WTC11 (cell line): ENCODE results near the gene S100A5. TPM values are rescaled to one million over a fixed set of nuclear protein-coding genes. Genes with fewer than 3 reads are reported as not detected.

Experiments used
- ATAC-seq: fragments of 200-7000 bp; cut with Tn5 transposase; 2 replicates; pipeline ENCODE4 v1.10.0; 2021; ENCODE audit warnings: mild to moderate bottlenecking, moderate library complexity
- CTCF ChIA-PET: fragments of 300-600 bp; sonication (Branson Sonifier 250); formaldehyde crosslinking; loops from one replicate; lab custom pipeline; 2021; ENCODE audit warnings: antibody characterized with exemption; lab: Charles Lee
- POLR2A ChIA-PET: fragments of 350-600 bp; sonication (Branson Sonifier 250); formaldehyde crosslinking; loops from one replicate; lab custom pipeline; 2021; ENCODE audit warnings: antibody characterized with exemption; lab: Charles Lee
- DNase-seq: peaks from one replicate; pipeline ENCODE4 v3.0.0; 2021; ENCODE audit warnings: low spot score
- H3K27ac Mint-ChIP-seq: 2 replicates; pipeline ENCODE4 v1.8.0; 2021; ENCODE audit warnings: mixed read lengths
- H3K27me3 Mint-ChIP-seq: 2 replicates; pipeline ENCODE4 v1.8.0; 2021; ENCODE audit warnings: low read depth, mild to moderate bottlenecking, moderate library complexity, mixed read lengths
- H3K36me3 Mint-ChIP-seq: 2 replicates; pipeline ENCODE4 v1.8.0; 2021; ENCODE audit warnings: mixed read lengths
- H3K4me1 Mint-ChIP-seq: 2 replicates; pipeline ENCODE4 v1.8.0; 2022; ENCODE audit warnings: mixed read lengths
- H3K4me3 Mint-ChIP-seq: 2 replicates; pipeline ENCODE4 v1.8.0; 2021; ENCODE audit warnings: mild to moderate bottlenecking, moderate library complexity, mixed read lengths
- H3K9me3 Mint-ChIP-seq: 2 replicates; pipeline ENCODE4 v1.8.0; 2021; ENCODE audit warnings: mixed read lengths
- ATF1 ChIP-seq: sonication (generic); formaldehyde crosslinking; IDR thresholded peaks from 2 replicates; pipeline ENCODE4 v1.8.1; 2023; ENCODE audit warnings: mild to moderate bottlenecking, moderate library complexity, missing genetic modification reagents
- CBFB ChIP-seq: sonication (generic); formaldehyde crosslinking; IDR thresholded peaks from 2 replicates; pipeline ENCODE4 v1.8.1; 2022; ENCODE audit warnings: mild to moderate bottlenecking, low read depth, missing genetic modification reagents
- CREB1 ChIP-seq: sonication (generic); formaldehyde crosslinking; IDR thresholded peaks from 2 replicates; pipeline ENCODE4 v1.8.0; 2023; ENCODE audit warnings: mild to moderate bottlenecking, missing genetic modification reagents
- ELF4 ChIP-seq: sonication (generic); formaldehyde crosslinking; IDR thresholded peaks from 2 replicates; pipeline ENCODE4 v1.8.1; 2022; ENCODE audit warnings: low read depth, mild to moderate bottlenecking, moderate library complexity, missing genetic modification reagents
- ESRRA ChIP-seq: sonication (generic); formaldehyde crosslinking; IDR thresholded peaks from 2 replicates; pipeline ENCODE4 v1.8.1; 2022; ENCODE audit warnings: mild to moderate bottlenecking, missing genetic modification reagents, borderline replicate concordance
- FOXJ3 ChIP-seq: sonication (generic); formaldehyde crosslinking; IDR thresholded peaks from 2 replicates; pipeline ENCODE4 v1.9.0; 2021; ENCODE audit warnings: missing genetic modification reagents, mild to moderate bottlenecking, borderline replicate concordance
- HMGA2 ChIP-seq: fragments of 250-450 bp; sonication (Bioruptor Pico); IDR thresholded peaks from 2 replicates; pipeline ENCODE4 v1.4.0; 2021; ENCODE audit warnings: mild to moderate bottlenecking, moderate library complexity
- TP53 ChIP-seq: sonication (generic); formaldehyde crosslinking; IDR thresholded peaks from 2 replicates; pipeline ENCODE4 v1.8.1; 2023; ENCODE audit warnings: mild to moderate bottlenecking, missing genetic modification reagents
- ZNF121 ChIP-seq: sonication (generic); formaldehyde crosslinking; IDR thresholded peaks from 2 replicates; pipeline ENCODE4 v1.8.0; 2023; ENCODE audit warnings: missing genetic modification reagents
- ZNF416 ChIP-seq: fragments of 250-450 bp; sonication (Bioruptor Pico); IDR thresholded peaks from 2 replicates; pipeline ENCODE4 v1.9.0; 2021; ENCODE audit warnings: mild to moderate bottlenecking, inconsistent platforms
- ZNF423 ChIP-seq: fragments of 250-450 bp; sonication (Bioruptor Pico); IDR thresholded peaks from 2 replicates; pipeline ENCODE4 v2.1.2; 2022; ENCODE audit warnings: mild to moderate bottlenecking, moderate library complexity
- ZNF671 ChIP-seq: fragments of 250-450 bp; sonication (Bioruptor Pico); IDR thresholded peaks from 2 replicates; pipeline ENCODE4 v1.8.0; 2021; ENCODE audit warnings: mild to moderate bottlenecking
- total RNA-seq: library from RNA; stranded (reverse); gene quantifications from 3 replicates; pipeline ENCODE4 v1.2.3, GENCODE V29; 2021
- TF ChIP-seq, protein P1 (sequence below): fragments of 250-450 bp; sonication (Bioruptor Pico); IDR thresholded peaks from 2 replicates; pipeline ENCODE4 v1.8.0; 2021; ENCODE audit warnings: mild to moderate bottlenecking
- TF ChIP-seq, protein P2 (sequence below): fragments of 250-450 bp; sonication (Bioruptor Pico); conservative IDR thresholded peaks from 2 replicates; pipeline ENCODE4 v1.9.0; 2021; ENCODE audit warnings: mild to moderate bottlenecking
- TF ChIP-seq, protein P3 (sequence below): sonication (generic); formaldehyde crosslinking; IDR thresholded peaks from 2 replicates; pipeline ENCODE4 v1.8.1; 2022; ENCODE audit warnings: mild to moderate bottlenecking, missing genetic modification reagents, moderate library complexity, borderline replicate concordance
- TF ChIP-seq, protein P4 (sequence below): sonication (generic); formaldehyde crosslinking; IDR thresholded peaks from 2 replicates; pipeline ENCODE4 v1.8.0; 2022; ENCODE audit warnings: mild to moderate bottlenecking, missing genetic modification reagents
- TF ChIP-seq, protein P5 (sequence below): sonication (generic); formaldehyde crosslinking; IDR thresholded peaks from 2 replicates; pipeline ENCODE4 v1.8.0; 2023; ENCODE audit warnings: missing genetic modification reagents, mild to moderate bottlenecking, borderline replicate concordance
- TF ChIP-seq, protein P6 (sequence below): fragments of 250-450 bp; sonication (Bioruptor Pico); IDR thresholded peaks from 2 replicates; pipeline ENCODE4 v2.1.2; 2022; ENCODE audit warnings: mild to moderate bottlenecking, moderate library complexity
- TF ChIP-seq, protein P7 (sequence below): sonication (generic); formaldehyde crosslinking; IDR thresholded peaks from 2 replicates; pipeline ENCODE4 v1.8.1; 2023; ENCODE audit warnings: mild to moderate bottlenecking, missing genetic modification reagents

S100A5 gene
- total RNA-seq, 1 experiment from 2014 or later: not detected

DNA sequence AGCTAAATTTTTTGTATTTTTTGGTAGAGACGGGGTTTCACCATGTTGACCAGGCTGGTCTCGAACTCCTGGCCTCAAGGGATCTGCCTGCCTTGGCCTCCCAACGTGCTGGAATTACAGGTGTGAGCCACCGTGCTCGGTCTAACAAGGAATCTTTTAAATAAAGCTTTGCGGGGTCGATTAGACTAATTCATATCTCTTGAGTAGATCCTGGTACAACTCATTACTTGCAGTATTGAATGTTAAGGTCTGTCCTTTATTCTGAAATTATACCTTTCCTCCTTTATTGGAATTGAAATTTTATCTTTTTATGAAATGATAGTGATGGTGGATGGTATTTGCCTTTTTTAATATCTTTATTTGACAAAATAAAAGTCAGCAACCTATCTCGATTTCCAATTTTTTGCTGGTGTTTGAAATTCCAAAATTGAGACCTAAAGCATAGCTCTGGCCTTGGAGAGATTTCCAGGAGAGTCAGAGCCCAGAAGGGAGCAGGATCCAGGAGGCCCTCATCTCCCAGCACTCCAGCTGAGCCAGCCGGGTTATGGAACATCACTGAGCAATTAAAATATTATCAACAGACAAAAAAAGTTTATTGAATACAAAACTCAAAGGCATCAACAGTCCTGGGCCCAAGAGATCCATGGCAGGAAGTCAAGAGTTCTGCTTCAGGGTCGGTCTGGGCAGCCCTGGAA, 20.2 kb upstream of the S100A5 start (continued):
- TF ChIP-seq, protein P1, sequence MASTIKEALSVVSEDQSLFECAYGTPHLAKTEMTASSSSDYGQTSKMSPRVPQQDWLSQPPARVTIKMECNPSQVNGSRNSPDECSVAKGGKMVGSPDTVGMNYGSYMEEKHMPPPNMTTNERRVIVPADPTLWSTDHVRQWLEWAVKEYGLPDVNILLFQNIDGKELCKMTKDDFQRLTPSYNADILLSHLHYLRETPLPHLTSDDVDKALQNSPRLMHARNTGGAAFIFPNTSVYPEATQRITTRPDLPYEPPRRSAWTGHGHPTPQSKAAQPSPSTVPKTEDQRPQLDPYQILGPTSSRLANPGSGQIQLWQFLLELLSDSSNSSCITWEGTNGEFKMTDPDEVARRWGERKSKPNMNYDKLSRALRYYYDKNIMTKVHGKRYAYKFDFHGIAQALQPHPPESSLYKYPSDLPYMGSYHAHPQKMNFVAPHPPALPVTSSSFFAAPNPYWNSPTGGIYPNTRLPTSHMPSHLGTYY: no peak

DNA sequence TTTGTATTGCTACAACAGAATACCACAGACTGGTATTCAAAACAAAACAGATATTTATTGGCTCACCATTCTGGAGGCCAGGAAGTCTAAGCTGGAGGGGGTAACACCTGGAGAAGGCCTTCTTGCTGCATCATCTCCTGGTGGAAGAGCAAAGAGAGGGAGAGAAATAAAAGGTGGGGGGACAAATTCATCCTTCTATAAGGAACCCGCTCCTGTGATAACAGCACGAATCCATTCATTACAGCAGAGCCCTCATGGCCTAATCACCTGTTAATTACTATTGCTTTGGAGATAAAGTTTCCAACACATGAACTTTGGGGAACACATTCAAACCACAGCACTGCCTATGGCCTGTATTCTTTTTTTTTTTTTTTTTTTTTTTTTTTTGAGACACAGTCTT, 19.5 kb upstream of the S100A5 start:
- Mint-ChIP-seq H3K9me3 (no peaks in the 10 kb centered on the region), H3K27me3 (no peaks in the 10 kb centered on the region; the same call in 1 of the 2 replicates), H3K4me1 (peaks cover 1% of the 10 kb centered on the region; the same call in 1 of the 2 replicates), H3K27ac (no peak overlapping the region), H3K36me3 (no peaks in the 10 kb centered on the region), H3K4me3 (no peak overlapping the region)
- CTCF ChIA-PET: interaction anchor here (0.9 to 1.4 kb wide), 5 partner anchors 8 to 67 kb away, joined by 3 to 6 read pairs (median 4); partner anchors contain the start of gene S100A13
- POLR2A ChIA-PET: no interaction called here
- DNase-seq (no peak), ATAC-seq (no peak)
- no peak for TF ChIP-seq CREB1
- TF ChIP-seq, protein P2, sequence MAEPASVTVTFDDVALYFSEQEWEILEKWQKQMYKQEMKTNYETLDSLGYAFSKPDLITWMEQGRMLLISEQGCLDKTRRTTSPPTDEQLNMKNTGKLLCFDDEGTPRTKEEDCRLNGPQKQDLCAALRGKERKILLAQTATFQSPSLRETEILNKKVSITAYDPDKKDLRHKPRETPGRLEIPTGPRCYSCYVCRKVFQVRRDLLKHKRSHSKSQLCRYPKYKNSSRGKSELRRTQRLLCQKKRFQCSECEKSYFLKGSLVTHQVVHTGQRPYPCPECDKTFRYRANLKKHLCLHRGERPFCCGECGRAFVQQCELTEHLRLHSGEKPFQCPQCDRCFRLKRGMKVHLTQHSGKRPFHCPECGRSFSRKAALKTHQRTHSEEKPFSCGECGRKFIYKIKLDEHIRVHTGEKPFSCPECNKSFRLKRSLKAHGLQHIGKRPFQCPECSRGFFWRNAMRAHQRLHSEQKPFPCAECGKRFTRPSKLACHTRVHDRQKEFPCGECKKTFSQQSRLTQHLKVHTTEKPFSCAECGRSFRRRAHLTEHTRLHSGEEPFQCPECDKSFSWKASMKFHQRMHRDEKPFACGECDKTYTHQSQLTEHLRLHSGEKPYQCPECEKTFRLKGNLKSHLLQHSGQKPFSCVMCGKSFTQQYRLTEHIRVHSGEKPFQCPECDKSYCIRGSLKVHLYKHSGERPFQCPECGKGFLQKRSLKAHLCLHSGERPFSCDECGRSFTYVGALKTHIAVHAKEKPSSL (CRISPR knock-in tag): no peak
- TF ChIP-seq, protein P3, sequence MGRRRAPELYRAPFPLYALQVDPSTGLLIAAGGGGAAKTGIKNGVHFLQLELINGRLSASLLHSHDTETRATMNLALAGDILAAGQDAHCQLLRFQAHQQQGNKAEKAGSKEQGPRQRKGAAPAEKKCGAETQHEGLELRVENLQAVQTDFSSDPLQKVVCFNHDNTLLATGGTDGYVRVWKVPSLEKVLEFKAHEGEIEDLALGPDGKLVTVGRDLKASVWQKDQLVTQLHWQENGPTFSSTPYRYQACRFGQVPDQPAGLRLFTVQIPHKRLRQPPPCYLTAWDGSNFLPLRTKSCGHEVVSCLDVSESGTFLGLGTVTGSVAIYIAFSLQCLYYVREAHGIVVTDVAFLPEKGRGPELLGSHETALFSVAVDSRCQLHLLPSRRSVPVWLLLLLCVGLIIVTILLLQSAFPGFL (CRISPR knock-in tag): no peak
- TF ChIP-seq, protein P4, sequence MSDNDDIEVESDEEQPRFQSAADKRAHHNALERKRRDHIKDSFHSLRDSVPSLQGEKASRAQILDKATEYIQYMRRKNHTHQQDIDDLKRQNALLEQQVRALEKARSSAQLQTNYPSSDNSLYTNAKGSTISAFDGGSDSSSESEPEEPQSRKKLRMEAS (CRISPR knock-in tag): no peak
- no peak for TF ChIP-seq HMGA2 (CRISPR knock-in tag)
- TF ChIP-seq FOXJ3 (CRISPR knock-in tag): no peak
- no peak for TF ChIP-seq ZNF121
- TF ChIP-seq CBFB (CRISPR knock-in tag): no peak
- TF ChIP-seq ZNF423 (CRISPR knock-in tag): no peak
- no peak for TF ChIP-seq ZNF671 (CRISPR knock-in tag)
- TF ChIP-seq ATF1 (CRISPR knock-in tag): no peak
- no peak for TF ChIP-seq TP53 (CRISPR knock-in tag)
- TF ChIP-seq ELF4 (CRISPR knock-in tag): no peak
- TF ChIP-seq, protein P5, sequence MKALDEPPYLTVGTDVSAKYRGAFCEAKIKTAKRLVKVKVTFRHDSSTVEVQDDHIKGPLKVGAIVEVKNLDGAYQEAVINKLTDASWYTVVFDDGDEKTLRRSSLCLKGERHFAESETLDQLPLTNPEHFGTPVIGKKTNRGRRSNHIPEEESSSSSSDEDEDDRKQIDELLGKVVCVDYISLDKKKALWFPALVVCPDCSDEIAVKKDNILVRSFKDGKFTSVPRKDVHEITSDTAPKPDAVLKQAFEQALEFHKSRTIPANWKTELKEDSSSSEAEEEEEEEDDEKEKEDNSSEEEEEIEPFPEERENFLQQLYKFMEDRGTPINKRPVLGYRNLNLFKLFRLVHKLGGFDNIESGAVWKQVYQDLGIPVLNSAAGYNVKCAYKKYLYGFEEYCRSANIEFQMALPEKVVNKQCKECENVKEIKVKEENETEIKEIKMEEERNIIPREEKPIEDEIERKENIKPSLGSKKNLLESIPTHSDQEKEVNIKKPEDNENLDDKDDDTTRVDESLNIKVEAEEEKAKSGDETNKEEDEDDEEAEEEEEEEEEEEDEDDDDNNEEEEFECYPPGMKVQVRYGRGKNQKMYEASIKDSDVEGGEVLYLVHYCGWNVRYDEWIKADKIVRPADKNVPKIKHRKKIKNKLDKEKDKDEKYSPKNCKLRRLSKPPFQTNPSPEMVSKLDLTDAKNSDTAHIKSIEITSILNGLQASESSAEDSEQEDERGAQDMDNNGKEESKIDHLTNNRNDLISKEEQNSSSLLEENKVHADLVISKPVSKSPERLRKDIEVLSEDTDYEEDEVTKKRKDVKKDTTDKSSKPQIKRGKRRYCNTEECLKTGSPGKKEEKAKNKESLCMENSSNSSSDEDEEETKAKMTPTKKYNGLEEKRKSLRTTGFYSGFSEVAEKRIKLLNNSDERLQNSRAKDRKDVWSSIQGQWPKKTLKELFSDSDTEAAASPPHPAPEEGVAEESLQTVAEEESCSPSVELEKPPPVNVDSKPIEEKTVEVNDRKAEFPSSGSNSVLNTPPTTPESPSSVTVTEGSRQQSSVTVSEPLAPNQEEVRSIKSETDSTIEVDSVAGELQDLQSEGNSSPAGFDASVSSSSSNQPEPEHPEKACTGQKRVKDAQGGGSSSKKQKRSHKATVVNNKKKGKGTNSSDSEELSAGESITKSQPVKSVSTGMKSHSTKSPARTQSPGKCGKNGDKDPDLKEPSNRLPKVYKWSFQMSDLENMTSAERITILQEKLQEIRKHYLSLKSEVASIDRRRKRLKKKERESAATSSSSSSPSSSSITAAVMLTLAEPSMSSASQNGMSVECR (CRISPR knock-in tag): no peak
- TF ChIP-seq, protein P6, sequence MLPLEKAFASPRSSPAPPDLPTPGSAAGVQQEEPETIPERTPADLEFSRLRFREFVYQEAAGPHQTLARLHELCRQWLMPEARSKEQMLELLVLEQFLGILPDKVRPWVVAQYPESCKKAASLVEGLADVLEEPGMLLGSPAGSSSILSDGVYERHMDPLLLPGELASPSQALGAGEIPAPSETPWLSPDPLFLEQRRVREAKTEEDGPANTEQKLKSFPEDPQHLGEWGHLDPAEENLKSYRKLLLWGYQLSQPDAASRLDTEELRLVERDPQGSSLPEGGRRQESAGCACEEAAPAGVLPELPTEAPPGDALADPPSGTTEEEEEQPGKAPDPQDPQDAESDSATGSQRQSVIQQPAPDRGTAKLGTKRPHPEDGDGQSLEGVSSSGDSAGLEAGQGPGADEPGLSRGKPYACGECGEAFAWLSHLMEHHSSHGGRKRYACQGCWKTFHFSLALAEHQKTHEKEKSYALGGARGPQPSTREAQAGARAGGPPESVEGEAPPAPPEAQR (CRISPR knock-in tag): no peak
- no peak for TF ChIP-seq ZNF416 (CRISPR knock-in tag)
- TF ChIP-seq ESRRA (CRISPR knock-in tag): no peak
- TF ChIP-seq, protein P7, sequence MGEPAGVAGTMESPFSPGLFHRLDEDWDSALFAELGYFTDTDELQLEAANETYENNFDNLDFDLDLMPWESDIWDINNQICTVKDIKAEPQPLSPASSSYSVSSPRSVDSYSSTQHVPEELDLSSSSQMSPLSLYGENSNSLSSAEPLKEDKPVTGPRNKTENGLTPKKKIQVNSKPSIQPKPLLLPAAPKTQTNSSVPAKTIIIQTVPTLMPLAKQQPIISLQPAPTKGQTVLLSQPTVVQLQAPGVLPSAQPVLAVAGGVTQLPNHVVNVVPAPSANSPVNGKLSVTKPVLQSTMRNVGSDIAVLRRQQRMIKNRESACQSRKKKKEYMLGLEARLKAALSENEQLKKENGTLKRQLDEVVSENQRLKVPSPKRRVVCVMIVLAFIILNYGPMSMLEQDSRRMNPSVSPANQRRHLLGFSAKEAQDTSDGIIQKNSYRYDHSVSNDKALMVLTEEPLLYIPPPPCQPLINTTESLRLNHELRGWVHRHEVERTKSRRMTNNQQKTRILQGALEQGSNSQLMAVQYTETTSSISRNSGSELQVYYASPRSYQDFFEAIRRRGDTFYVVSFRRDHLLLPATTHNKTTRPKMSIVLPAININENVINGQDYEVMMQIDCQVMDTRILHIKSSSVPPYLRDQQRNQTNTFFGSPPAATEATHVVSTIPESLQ (CRISPR knock-in tag): no peak
